Hematopoietic multipotent progenitor cell treated with erythropoietin and hydrocortisone succinate and interleukin-3 and kit ligand, for 6 days (in vitro differentiated cells): ENCODE measurements around the gene ZNF354C.
A peak's percentile ranks its signal among the peaks of the same experiment; 100 is the strongest.
"Not testable (repeated sequence)": the region's sequence is repeated elsewhere in the genome, so short reads cannot be mapped to it uniquely, and the experiment has no call there.

ENCODE experiments used
- DNase-seq: peaks from one replicate; pipeline ENCODE4 v3.0.0-alpha.2; 2015

The ZNF354C gene

DNA sequence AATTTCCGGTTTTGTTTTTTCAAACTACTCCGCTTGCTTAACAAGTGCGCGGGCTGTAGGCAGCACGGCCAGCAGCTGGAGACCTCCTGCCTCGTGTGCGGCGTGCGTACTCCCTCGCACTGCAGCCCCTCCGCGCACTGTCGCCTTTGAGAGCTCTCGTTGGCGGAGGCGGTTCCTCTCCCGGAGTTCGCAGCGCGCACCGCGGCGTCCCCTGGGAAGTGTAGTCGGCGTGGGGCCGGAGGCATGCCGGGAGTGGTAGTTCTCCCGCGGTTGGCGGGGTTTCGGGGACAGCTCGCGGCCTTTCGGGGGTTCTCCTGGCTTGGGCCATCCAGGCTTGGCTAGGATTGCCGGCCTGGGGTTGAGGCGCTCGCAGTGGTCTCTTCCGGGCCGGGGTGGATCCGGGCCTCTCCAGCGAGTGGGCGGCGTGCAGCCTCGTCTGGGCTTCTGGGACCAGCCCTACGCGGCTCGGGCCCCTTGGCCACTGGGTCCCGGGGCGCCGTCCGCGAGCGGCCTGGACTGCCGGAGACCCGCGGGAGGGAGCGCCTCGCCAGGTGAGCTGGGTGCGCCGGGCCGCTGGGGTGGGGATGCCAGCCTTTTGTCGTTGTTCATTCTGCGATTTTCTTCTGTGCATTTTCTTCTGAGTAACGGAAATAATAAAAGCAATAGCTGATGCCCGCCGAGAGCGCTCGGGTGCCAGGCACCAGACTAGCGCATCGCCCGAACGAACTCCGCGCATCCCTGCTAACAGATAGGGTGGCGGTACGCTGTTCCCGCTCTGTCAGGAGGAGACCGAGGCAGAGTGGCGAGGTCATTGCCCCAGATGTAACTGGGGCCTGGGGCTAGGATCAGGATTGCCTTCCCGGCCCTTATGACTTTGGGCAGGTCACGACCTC is at the start of gene ZNF354C:
Gene ZNF354C, plus strand, starts transcription at position 258 of the 893 bp plus-strand sequence. CDS start 1,696 bp downstream, outside the sequence.
- DNase-seq: peak; percentile 75

DNA sequence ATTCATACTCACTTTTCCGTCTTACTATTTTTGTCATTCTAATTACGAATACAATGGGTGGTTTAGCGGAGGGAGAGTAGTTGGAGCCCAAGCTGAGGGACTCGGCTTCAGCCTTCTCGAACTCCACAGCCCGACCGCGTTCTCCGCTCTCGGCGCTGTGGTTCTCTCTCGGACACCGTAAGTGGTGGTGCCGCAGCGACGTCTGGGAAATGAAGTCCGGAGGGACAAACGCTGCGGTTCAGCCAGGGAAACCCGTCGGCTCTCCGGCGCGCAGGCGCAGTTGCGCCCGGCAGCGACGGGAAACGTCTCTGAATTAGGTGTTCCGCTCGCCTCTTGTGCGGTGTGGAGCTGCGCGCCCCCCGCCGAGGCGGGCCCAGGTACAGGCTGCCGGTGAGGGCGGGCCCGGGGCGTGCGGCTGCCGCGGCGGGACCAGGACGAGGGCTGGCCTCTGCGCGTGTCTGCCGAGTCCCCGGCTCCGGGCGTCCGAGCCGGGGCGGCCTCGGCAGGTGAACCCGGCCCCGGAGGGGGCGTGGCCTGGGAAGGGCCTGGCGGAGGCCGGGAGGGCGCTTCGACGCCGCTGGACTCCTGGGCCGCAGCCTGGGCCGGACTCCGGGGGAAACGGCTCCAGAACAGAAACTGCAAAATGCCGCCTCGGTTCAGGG is 36.5 kb upstream of the ZNF354C start, which contains the start of gene ZNF879:
Gene ZNF879, plus strand, starts transcription at position 277 of the 662 bp plus-strand sequence. CDS start 1,201 bp downstream, outside the sequence.
- peak; percentile 94 for DNase-seq

DNA sequence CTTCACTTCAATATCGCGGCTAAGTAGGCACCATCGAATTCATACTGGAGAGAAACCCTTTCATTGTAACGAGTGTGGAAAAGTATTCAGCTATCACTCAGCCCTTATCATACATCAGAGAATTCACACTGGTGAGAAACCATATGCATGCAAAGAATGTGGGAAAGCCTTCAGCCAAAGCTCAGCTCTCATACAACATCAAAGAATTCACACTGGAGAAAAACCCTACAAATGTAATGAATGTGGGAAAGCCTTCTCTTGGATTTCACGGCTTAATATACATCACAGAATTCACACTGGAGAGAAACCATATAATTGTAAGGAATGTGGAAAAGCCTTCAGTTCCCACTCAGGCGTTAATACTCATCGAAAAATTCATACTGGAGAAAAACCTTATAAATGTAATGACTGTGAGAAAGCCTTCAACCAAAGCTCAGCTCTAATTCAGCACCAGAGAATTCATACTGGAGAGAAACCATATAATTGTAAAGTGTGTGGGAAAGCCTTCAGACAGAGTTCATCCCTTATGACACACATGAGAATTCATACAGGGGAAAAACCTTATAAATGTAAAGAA is 27.1 kb upstream of the ZNF354C start:
- no peak for DNase-seq

DNA sequence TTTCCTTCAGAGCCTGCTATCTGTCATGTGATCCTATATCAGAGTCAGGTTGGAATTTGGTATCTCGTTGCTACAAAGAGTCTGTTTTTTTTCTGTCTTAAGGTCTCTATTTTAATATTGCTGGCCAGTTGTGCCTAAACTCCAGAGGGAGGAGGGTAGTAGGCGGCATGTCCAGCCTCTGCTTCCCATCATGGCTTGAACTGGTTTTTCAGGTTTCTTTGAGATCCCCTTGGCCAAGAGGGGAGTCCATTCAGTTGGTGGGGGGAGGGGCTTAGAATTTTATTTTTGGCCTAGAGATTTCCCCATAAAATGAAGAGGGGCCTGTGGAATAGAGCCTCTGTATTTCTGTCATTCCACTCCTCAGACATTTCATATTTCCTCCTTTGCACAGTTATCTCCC is 15.4 kb upstream of the ZNF354C start:
- DNase-seq: no peak

DNA sequence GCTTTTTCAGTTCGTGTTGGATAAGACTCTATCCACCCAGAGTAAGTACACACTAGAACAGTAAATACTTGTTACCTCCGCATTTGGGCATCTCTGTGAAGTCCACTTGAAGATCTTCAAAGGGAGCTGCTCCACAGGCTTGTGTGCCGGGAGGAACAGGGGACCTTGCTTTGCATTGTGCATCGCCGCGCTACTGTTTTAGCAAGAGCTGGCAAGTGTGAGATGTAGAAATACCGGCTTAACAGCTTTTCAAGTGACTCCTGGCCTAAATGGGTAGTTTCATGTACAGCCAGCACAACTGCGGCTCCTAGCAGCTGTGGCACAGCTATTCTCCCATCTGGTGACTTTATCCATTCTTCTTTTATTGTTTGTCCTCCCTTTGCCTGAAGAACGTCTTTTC is 8.4 kb upstream of the ZNF354C start:
- no peak for DNase-seq

DNA sequence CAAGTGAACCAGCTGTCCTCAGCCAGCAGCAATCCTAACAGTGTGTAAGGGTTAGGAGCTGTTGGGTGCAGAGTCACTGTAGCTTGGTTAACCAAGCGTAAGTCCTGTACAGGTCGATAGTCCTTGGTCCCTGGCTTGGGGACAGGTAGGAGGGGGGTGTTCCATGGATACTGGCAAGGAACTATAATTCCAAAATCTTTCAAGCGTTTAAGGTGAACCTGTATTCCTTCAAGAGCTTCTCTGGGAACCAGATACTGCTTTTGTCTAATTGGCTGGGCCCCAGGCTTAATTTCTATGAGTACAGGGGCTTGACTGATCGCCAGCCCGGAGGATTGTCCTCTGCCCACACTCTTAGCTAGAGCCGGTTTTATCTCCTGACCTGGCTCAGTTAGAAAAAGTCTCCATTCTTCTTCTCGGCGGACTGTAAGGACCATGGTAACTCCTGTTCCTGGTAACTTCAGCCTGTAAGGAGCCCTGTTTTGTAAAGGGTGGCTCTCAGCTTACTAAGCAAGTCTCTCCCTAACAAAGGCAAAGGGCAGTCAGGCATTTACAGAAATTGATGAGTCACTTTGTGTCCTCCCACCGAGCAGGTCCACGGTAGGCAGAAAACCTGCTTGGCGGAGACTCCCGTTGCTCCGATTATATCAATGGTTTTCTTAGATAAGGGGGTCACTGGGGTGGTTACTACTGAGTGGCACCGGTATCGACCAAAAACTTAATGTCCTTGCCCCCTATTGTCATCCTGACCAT is 6.0 kb upstream of the ZNF354C start:
- DNase-seq: no peak

DNA sequence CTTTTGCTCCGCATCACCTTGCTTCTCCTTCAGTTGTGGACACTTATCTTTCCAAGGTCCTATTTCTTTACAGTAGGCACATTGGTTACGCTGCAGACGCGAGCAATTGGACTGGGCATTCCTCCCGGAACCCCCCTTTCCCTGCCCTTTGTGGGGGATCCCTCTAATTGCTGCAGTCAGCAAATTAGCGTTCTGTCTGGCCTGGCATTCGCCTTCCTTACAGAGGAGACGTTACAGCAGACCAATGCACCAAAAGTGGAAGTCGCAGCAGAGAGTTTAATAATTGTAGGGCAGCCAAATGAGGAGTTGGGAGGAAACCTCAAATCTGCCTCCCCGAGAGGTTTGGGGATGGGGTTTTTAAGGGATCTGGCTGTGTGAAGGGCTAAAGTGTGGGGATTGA is 5.3 kb upstream of the ZNF354C start:
- no peak for DNase-seq

DNA sequence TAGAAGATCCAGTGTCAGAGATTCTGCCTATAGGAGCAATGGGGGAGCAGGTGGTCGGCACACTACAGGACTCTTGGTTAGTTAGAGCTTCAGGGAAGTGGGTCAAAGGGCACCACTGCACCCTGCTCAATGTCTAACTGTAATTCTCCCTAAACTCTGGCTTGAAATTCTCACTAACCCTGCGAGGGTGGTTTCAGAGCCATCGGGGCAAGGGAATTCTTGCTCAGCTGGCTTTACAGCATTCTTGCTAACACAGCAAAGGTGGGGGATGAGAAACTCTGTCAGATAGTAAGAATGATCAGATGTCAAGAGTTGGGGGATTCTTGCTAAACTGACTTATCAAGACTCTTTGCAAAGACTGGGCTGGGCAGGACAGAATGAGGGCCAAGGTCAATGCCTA is 4.7 kb upstream of the ZNF354C start:
- DNase-seq: no peak

DNA sequence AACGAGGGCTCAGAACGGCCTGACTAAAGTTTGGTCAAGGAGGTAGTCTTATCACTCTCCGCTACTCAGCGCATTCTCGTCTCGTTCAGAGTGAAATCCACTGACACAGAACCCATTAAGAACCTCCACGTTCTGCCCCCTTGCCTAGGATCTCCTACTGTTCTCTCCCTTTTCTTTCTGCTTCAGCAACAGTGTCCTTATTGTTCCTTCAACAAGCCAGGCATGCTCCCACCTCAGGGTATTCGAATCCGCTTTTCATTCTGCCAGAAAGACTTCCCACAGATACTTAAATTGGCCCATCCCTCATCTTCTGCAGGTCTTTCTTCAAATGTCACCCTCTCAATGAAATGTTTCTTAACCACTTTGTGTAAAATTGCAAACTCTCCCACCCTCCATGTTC is 4.3 kb upstream of the ZNF354C start:
- no peak for DNase-seq

DNA sequence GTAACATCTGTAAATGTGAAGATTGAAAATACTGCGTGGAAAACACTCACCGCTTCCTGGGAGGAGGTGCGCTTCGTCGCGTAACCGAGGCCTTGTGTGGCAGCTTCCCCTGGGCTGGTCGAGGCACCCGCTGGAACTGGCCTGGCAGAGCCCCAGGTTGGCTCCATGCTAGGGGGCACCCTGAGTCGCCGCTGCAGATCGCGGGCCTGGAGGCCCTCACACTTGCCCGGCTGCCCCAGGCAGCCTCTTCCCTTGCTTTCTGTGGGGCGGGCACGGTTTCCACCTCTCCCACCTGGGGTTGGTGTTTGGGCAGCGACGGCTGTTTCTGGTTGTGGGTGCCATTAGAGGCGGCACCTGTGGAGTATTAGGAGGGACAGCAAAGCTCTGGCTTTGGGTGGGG is 852 bp downstream of the ZNF354C start:
- DNase-seq: no peak

DNA sequence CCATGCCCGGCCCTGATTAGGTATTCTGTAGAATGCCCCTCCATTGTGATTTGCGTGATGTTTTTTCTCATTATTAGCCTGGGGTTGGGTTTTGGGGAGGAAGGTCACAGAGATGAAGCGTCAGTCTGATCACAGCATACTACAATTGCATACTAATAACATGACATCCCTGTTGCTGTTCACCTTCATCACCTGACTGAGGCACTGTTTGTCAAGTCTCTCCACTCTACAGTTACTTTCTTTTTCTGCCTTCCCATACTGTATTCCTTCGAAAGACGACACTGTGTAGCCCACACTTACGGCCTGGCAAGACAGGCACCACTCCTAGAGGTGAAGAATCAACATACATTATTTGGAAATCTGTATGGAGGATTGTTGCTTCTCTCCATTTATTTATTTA is 5.5 kb downstream of the ZNF354C start:
- DNase-seq: no peak

DNA sequence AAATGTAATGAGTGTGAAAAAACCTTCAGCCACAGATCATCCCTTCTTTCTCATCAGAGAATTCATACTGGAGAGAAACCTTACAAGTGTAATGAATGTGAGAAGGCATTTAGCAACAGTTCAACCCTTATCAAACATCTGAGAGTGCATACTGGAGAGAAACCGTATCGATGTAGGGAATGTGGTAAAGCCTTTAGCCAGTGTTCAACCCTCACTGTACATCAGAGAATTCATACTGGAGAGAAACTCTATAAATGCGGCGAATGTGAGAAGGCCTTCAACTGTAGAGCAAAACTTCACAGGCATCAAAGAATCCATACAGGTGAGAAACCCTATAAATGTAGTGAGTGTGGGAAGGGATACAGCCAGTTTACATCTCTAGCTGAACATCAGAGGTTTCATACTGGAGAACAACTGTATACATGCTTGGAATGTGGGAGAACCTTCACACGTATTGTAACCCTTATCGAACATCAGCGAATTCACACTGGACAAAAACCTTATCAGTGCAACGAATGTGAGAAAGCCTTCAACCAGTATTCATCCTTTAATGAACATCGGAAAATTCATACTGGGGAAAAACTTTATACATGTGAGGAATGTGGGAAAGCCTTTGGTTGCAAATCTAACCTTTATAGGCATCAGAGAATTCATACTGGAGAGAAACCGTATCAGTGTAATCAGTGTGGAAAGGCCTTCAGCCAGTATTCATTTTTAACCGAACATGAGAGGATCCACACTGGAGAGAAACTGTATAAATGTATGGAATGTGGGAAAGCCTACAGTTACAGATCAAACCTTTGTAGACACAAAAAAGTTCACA is 19.2 kb downstream of the ZNF354C start:
- peak; percentile 3 for DNase-seq

DNA sequence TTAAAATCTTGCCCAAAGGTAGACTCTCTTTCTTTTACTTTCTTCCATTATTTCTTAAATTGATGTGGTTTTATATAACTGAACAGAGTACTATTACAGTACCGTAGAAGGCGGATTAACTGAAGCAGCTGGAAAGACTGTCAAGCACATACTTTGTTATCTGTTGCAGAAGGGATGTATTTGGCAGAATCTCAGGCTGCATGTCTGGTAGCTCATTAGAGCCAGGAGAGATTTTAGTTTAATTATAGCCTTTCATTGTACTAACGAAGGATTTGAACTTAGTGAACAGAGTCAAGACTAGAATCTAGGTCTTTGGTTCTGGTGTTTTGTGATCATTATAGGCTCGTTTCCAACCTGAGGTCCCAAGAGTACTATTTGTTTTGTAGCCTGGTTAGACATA is 20.6 kb downstream of the ZNF354C start:
- no peak for DNase-seq

DNA sequence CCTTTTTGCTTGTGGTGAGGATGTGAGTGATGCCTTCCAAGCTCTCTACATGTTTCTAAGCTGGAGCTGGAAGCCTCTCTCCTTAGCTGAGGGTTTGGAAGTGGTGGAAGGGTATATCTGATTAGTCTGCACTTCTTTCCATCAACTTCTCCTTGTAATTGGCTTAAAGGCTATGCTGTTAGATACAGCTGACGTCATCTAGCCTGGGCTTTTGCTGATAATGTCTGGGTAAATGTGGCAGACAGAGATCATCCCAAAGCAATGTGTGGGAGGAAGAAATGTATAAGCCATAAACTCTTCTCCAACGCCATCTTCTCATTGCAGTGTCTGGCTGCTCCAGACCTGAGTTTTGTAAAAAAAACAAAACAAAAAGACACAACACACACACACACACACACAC is 29.3 kb downstream of the ZNF354C start:
- no peak for DNase-seq

DNA sequence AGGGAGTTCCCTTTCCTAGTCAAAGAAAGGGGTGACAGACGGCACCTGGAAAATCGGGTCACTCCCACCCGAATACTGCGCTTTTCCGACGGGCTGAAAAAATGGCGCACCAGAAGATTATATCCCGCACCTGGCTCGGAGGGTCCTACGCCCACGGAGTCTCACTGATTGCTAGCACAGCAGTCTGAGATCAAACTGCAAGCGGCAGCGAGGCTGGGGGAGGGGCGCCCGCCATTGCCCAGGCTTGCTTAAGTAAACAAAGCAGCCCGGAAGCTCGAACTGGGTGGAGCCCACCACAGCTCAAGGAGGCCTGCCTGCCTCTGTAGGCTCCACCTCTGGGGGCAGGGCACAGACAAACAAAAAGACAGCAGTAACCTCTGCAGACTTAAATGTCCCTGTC is 41.1 kb downstream of the ZNF354C start:
- DNase-seq: not testable (repeated sequence)

DNA sequence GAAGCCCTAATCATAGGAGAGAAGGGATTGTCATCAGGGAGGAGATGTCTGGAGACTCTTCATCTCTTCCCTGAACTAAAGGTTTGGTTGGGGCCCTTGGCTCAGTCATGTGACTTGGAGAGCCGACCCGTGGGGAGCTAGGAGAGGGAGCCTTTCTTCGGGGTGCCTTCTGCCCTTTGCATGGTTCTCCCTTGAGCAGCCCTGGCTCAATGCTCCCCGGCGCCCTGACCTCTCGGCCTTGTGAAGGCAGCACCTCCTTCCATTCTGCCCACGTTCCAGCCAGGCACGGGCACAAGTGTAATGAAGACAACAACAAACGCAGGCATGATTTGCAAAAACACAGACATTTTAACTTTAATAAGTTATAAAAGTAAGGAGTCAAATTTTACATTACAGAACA is 50.4 kb downstream of the ZNF354C start:
- no peak for DNase-seq

DNA sequence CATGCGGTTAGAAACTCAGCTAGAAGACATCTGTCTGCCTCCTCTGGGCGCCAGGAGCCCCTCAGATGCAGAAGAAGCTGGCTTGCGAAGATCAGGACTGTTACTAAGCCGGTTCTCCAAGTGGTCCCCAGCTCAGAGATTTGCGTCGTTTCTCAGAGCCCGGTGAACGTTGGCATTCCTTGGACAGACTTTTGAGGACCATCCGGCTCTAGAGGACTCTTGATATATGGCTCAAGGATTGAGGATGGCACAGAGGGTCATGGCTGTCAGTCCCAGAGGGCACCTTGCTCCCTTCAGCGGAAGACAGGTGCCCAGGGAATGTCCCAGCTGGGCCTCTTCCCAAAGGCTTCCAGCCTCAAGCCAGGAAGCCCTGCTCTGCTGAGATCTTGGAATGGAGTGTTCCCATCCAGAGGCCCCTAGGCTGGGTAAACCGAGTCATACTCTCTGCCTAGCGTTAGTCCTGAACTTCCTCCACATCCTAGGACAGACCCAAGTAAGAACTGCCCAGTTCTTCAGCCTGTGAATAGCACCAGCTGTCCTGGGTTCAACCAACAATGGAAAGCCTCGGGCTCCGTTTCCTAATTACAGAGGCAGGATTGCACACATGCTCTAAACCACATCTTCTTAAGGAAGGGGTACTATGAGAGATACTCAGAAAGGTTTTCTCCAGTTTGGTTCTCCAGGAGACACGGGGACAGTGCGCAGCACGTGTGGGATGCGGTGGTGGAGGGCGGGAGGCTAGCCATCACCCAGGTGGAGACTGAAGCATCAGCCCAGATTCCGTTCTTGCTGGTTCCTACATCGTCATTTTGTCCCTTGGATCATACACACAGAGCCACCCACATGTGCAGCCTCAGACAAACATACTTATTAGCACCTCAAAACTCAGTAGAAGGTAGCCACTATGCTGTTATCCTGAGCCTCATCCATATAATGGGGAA is 51.4 kb downstream of the ZNF354C start:
- DNase-seq: no peak

DNA sequence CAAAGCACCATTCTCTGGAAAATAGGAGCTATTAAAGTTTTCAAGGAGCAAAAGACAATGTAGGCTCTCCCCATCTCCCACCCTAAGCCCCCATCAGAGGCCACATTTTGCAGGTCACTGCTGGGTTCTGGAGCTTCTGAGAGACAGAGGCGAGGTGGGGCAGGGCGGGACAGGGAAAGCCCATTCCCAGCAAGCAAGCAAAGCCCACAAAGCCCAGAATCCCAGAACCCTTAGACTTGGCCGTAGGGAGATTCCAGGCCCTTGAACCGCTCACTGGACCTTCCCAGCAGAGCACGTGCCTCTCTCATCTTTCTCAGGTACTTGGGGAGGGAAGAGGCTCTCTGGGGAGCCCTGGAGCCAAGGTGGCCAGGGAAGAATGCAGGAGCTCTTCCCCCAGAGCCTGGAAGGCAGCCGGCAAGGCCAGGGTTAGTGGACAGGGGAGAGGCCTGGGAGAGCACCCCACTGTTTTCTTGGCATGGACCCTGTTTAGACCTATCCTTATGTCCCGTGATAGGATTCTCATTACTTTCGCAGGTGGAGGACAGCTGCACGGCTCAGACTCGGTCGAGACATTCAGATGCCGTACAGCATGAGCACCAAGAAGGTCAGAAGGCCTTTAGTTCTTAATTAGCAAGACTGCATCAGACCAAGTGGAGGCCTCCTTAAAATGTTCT is 52.4 kb downstream of the ZNF354C start:
- DNase-seq: no peak

DNA sequence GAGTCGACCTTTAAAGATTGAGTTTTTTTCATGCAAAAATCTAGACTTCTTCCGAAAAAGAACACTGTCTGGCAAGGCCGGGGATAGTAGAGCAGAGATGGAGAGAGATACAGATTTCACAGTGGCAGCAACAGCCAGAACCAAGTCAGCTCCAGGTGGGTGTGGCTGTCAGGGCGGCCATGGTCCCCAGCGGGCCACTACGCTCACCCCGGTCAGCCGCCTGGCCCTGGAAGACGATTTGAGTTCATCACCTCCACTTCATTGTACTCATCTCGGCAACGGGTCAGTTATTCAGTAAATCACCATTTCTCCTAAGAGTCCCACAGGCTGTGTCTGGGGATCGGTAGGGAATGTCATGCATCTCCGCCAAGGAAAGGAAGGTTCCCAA is 53.0 kb downstream of the ZNF354C start:
- DNase-seq: no peak

DNA sequence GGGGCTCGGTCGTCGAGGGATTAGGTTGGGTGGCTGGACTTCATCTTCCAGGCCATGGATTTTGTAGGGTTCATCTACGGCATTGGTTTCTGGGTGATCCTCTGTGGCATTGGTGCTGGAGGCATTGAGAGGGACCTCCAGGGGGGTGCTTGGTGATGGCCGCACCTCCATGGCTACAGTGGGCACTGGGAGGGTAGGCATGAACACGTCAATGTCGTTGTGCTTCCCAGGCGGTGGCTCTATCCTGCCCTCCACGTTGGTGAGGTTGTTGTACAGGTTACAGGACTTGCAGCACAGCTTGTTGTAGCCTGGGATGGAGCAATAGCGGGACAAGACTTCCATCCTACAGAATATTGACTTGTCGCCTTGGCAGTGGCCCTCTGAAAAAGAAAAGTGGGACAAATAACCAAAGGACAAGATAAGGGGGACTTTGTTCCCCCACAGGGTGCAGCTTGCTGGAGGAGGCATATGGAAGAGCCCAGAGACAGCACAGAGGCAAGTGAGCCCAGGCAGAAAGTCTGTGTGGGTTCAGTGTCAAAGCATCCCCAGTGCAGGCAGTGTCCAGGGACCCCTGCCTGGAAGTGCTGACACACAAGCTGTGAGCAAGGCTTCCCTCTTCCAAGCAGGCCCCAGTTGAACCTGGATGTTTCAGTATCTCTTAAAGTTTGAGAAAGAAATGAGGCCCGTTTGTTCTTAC is 53.9 kb downstream of the ZNF354C start:
- no peak for DNase-seq
